Measurements from ENCODE around the gene CCDC39. TPM values are rescaled to one million over a fixed set of nuclear protein-coding genes. Genes with fewer than 3 reads are reported as not detected.

CCDC39 gene
- total RNA-seq (2012; rRNA removed) (not detected in 2 replicates), polyA plus RNA-seq (2012; rRNA removed) (not detected in 2 replicates), Bru-seq, nascent RNA (not detected), BruChase-seq, experiment 1, labeled RNA remaining after a 6-hour chase (not detected), BruChase-seq, experiment 2, labeled RNA remaining after a 2-hour chase (not detected)
- polyA plus RNA-seq (2012; cell fraction: cytosol; rRNA removed), result not detected in 2 replicates
- polyA plus RNA-seq (2012; cell fraction: nucleus; rRNA removed; ENCODE audit: low replicate concordance), result not detected in 2 replicates
- long read RNA-seq, result 0 reads

DNA sequence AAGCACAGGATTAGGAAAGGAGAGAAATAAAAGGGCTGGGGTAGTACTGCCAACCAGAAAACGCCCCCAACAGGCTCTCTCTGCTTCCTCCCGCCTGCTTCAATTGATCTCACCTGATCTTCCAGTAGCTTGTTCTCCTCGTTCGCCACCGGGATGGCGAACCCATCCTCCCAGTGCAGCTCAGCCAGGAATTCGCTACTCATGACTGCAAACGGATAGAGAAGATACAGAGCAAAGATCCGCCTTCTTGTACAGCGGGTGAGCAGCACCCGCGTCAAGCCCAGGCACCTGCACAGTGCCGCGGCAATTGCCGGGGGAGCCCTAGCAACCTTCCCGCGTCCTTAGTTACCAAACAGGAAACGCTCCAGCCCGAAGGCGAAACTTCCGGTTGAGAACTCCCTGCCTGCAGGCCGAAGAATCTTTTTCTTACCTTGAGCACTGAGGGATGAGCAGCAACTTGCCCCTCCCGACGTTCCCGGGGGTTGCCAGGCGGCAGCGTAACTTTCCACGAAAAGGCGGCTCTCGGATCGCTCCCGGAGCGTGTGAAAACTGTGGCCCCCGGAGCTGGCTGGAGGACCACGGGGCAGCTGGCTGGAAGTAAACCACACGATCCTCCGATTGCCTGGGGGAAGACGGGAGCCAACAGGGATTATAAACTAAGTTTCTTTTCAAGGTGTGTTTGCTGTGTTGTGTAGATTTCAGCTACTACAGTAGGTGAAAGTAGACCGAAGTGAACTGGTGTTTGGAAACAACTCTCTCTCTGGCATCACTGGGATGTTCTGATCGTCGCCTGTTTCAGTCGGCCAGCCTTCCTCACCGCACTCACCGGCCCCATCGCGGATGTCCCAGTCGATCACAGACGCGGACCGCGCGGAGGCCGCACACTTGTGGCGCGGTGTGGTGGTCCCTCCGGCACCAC lies at the start of gene CCDC39:
TSS of gene CCDC39 (minus strand) at position 312 of the 919 bp plus-strand sequence. CDS start at position 203, 109 bp downstream.
- Histone ChIP-seq H3K27ac (ENCODE audit: insufficient read depth, low read length) (no peak within 1 kb of the TSS), H2AFZ (replicated peaks; ENCODE audit: low read length, poor library complexity) (peak within 1 kb of the TSS; percentile 96), H2BK20ac (ENCODE audit: low read depth, low read length) (no peak within 1 kb of the TSS), H3K79me1 (ENCODE audit: low read depth in 1 of 2, low read length in 2 of 2) (no peaks in the 10 kb centered on the region), H3K9me1 (ENCODE audit: insufficient read depth, low read length) (no peaks in the 10 kb centered on the region), H4K20me1 (ENCODE audit: insufficient read depth, low read length) (no peaks in the 10 kb centered on the region), H3K4me3 (ENCODE audit: insufficient read depth, low read depth, low read length) (peak within 1 kb of the TSS; percentile 69), H2BK120ac (ENCODE audit: low read depth, low read length) (no peak within 1 kb of the TSS), H2BK5ac (ENCODE audit: low read depth, low read length, poor library complexity, severe bottlenecking) (no peak within 1 kb of the TSS), H3K27me3 (ENCODE audit: control insufficient read depth, insufficient read depth, low read length) (no peaks in the 10 kb centered on the region), H3K4me1 (ENCODE audit: control insufficient read depth, insufficient read depth, low read length) (no peaks in the 10 kb centered on the region), H3K18ac (ENCODE audit: low read depth, low read length) (no peak within 1 kb of the TSS), H2AK5ac (ENCODE audit: low read depth, low read length) (no peak within 1 kb of the TSS), H4K8ac (ENCODE audit: low read depth in 2 of 2, low read length in 2 of 2) (peak within 1 kb of the TSS; percentile 17 to 65; a peak in 3 of 4 replicates), H2AK9ac (replicated peaks; ENCODE audit: low read depth, low read length, poor library complexity) (peak within 1 kb of the TSS; percentile 30), H4K5ac (ENCODE audit: low read depth, low read length) (no peak within 1 kb of the TSS), H4K91ac (ENCODE audit: insufficient read depth, low read depth, low read length) (no peak within 1 kb of the TSS), H3K9me3 (ENCODE audit: control insufficient read depth, insufficient read depth, low read length) (no peaks in the 10 kb centered on the region), H3K23ac (ENCODE audit: low read depth, low read length) (no peak within 1 kb of the TSS), H3K9ac (ENCODE audit: low read depth, low read length) (peak within 1 kb of the TSS; percentile 57), H2BK15ac (ENCODE audit: low read depth, low read length) (no peak within 1 kb of the TSS), H3K56ac (ENCODE audit: extremely low read depth, insufficient read depth, low read length) (no peak within 1 kb of the TSS), H3K4me2 (ENCODE audit: low read depth, low read length) (peak within 1 kb of the TSS; percentile 89), H3K36me3 (ENCODE audit: control insufficient read depth, insufficient read depth, low read length) (no peaks in the 10 kb centered on the region), H3K14ac (replicated peaks; ENCODE audit: low read depth, low read length) (no peak within 1 kb of the TSS), H3K4ac (ENCODE audit: low read depth, low read length) (no peak within 1 kb of the TSS)
- intact Hi-C loops (cut with micrococcal nuclease) (loop anchor here (2.0 to 5.0 kb wide), 2 partner anchors 77 to 867 kb away; partner anchors contain the start of gene TTC14), in situ Hi-C loops (cut with MboI; ENCODE audit: low sequenced_read_pairs) (no loop called here), dilution Hi-C loops (cut with HindIII; ENCODE audit: low sequenced_read_pairs, unreplicated experiment) (no loop called here)
- POLR2A ChIA-PET (ENCODE audit: unreplicated experiment), result no interaction called here
- TF ChIP-seq CEBPB (IDR thresholded peaks at IDR 0.05; ENCODE audit: low read depth, low read length), result no peak
- TF ChIP-seq MXI1 (IDR thresholded peaks at IDR 0.05; ENCODE audit: borderline replicate concordance, low read depth, low read length), result peak; percentile 46; the same call in 1 of the 2 replicates
- CTCF ChIA-PET, result interaction anchor here (0.6 to 1.5 kb wide), 2 partner anchors 34 to 1062 kb away, joined by 3 to 7 read pairs; no protein-coding TSS in a partner anchor
- peak; percentile 49 for DNase-seq
- 1% methylated on average over 18 of the region's 56 CpGs; no CpG with 5 or more reads in 1 of the 2 experiments for WGBS, 2 experiments (ENCODE audit: extremely low coverage in 2 of 2, insufficient read length in 1 of 2)
- peak; percentile 89 for ATAC-seq (ENCODE audit: low read depth)
- no TSS peak for BruUV-seq (replicated peaks)
